ENCODE data around the gene NPIPA7.
"Not testable (repeated sequence)": the region's sequence is repeated elsewhere in the genome, so short reads cannot be mapped to it uniquely, and the experiment has no call there.

Gene NPIPA7

GRCh38 chr16:16420515-16420914, 41.6 kb downstream of the NPIPA7 start:
- DNase-seq (ENCODE audit: low spot score), result not testable (repeated sequence)

DNA sequence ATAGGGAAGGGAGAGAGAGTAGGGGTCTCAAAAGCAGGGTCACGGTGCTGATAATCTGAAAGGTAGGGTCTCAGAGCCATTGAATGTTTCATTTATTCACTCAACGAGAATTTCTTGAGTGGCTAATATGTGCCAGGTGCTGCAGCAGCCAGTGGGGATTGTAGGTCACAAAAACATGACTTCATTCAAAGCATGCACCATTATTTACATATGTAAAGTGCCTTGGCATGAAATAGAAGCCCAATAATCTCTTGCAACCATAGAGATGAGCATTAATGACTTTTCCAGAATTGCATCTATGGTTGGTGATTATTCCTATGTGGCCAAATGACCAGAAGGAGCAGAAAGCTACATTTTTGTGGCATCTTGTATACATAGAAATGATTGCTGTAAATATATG, 46.2 kb downstream of the NPIPA7 start:
- not testable (repeated sequence) for DNase-seq (ENCODE audit: low spot score)

- DNase-seq (ENCODE audit: low spot score), result not testable (repeated sequence)
Measured at GRCh38 chr16:16431135-16431534, 52.2 kb downstream of the NPIPA7 start.

- DNase-seq (ENCODE audit: low spot score), result not testable (repeated sequence)
Measured at GRCh38 chr16:16434711-16435110, 55.8 kb downstream of the NPIPA7 start.

DNA sequence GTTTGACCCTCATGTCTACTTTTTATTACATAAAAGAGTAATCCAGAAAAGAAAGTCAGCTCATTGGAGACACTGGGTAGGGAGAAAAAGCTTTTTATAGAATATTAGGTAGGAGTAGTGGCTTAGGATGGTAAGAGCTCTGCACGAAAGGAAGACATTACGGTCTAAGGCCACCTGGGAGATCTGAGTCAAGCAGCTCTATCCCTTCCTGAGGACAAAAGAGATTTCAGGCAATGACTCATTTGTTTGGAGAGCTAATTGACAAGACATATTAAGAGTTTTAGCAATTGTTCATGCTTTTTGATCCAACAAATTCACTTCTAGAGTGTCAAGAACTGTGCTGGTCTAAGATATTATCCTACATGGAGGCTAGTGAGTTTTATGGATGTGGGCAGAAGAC, 62.5 kb downstream of the NPIPA7 start:
- DNase-seq (ENCODE audit: low spot score), result not testable (repeated sequence)

All from GM03348 (cell line).